SU-DHL-6 (cell line): ENCODE measurements around the gene TEX22.

Source experiments
- EZH2phosphoT487 ChIP-seq: fragments of 200-600 bp; sonication (generic), shearing (Covaris generic); conservative IDR thresholded peaks from 2 replicates; pipeline ENCODE4 v1.6.1; 2018; ENCODE audit warnings: mild to moderate bottlenecking, antibody characterized with exemption, low read length, moderate library complexity, mixed read lengths
- TF ChIP-seq, protein P1 (sequence below): fragments of 200-600 bp; sonication (generic); IDR thresholded peaks from one replicate; pipeline ENCODE4 v1.5.1; 2017; ENCODE audit warnings: antibody characterized with exemption, mild to moderate bottlenecking, low read length, moderate library complexity; ENCODE audit not compliant: insufficient read depth, poor library complexity, severe bottlenecking

DNA sequence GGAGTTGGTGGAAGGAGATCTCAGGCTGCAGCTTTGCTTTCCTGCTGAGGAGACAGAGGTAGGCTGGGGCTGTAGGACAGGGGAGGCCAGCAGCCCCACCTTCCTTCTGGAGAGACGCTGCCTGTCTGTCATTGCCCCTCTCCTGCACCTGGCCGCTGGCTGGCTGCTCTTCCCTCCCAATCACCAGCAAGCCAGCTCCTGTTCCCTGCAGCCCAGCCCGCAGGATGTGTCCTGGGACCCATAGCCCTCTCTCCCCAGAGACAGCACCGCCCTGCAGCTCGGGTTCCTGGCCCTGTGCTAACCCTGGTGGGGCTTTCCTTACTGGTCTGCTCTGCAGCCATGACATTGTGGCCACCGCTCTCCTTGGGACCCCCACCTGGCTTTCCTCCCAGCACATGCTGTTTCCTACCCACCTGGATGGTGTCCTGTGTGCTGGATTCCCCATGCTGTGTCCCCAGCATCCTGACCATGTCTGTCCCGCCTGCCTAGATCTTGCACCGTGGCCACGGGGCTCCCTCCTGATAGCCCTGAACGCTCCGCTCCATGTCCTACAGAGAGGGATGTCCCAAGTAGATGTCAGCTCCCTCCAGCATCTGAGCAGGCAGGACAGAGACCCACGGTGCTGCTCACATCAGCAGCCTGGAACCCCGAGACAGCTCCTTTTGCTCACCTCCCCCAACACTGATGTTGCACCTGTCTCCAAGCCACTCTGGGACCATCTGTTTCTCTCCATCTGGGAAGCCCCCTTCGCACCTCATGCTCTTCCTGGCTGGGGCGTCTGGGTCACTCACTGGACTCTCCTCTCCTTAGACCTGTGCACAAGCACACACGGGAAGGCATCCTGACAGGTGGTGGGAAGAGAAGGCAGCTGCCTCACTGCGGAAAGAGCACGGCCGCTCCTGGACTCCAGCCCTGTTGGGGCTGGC, 20.2 kb downstream of the TEX22 start:
- TF ChIP-seq, protein P1, sequence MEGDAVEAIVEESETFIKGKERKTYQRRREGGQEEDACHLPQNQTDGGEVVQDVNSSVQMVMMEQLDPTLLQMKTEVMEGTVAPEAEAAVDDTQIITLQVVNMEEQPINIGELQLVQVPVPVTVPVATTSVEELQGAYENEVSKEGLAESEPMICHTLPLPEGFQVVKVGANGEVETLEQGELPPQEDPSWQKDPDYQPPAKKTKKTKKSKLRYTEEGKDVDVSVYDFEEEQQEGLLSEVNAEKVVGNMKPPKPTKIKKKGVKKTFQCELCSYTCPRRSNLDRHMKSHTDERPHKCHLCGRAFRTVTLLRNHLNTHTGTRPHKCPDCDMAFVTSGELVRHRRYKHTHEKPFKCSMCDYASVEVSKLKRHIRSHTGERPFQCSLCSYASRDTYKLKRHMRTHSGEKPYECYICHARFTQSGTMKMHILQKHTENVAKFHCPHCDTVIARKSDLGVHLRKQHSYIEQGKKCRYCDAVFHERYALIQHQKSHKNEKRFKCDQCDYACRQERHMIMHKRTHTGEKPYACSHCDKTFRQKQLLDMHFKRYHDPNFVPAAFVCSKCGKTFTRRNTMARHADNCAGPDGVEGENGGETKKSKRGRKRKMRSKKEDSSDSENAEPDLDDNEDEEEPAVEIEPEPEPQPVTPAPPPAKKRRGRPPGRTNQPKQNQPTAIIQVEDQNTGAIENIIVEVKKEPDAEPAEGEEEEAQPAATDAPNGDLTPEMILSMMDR = no peak
- TF ChIP-seq EZH2phosphoT487 = no peak
